CD4-positive, CD25-positive, alpha-beta regulatory T cell (primary cell): ENCODE measurements around the gene SLC8B1. TPM values are rescaled to one million over a fixed set of nuclear protein-coding genes. Genes with fewer than 3 reads are reported as not detected.

Experiments used
- ATAC-seq, 2 donors: fragments of 150-1000 bp; cut with Tn5 transposase; one replicate each; pipeline ENCODE4 v1.10.0; 2021; ENCODE audit warnings: low read depth in 2 of 2, moderate number of reproducible peaks in 2 of 2, moderate library complexity in 1 of 2
- DNase-seq, 3 donors: peaks; one replicate each; pipeline versions ENCODE4 v3.0.0 to v3.0.0-alpha.2; 2012 to 2022; ENCODE audit warnings: mixed read lengths in 1 of 3
- H3K27ac ChIP-seq: one replicate; pipeline ENCODE4 v1.7.0; 2013; ENCODE audit warnings: mild to moderate bottlenecking, low read length; ENCODE audit not compliant: insufficient read depth, poor library complexity, severe bottlenecking
- H3K27me3 ChIP-seq: one replicate; pipeline ENCODE4 v1.7.0; 2013; ENCODE audit warnings: low read length; ENCODE audit not compliant: control insufficient read depth, insufficient read depth
- H3K36me3 ChIP-seq: one replicate; pipeline ENCODE4 v1.7.0; 2013; ENCODE audit warnings: mild to moderate bottlenecking, low read length, moderate library complexity; ENCODE audit not compliant: control insufficient read depth, insufficient read depth
- H3K4me1 ChIP-seq: 2 replicates; pipeline ENCODE4 v1.7.0; 2013; ENCODE audit warnings: mild to moderate bottlenecking, low read length; ENCODE audit not compliant: insufficient read depth, control insufficient read depth, poor library complexity, severe bottlenecking
- H3K4me3 ChIP-seq: one replicate; pipeline ENCODE4 v1.7.0; 2013; ENCODE audit warnings: low read depth, mild to moderate bottlenecking, low read length, moderate library complexity
- H3K9me3 ChIP-seq, 2 experiments: 1 replicate in 1 of 2; 2 replicates in 1 of 2; pipeline ENCODE4 v1.7.0; 2013; ENCODE audit warnings: low read length in 2 of 2, mild to moderate bottlenecking in 1 of 2, moderate library complexity in 1 of 2; ENCODE audit not compliant: control insufficient read depth in 2 of 2
- H3K27ac Mint-ChIP-seq, 3 donors: one replicate each; pipeline ENCODE4 v1.8.0; 2020 to 2022; ENCODE audit warnings: mild to moderate bottlenecking in 3 of 3, mixed read lengths in 3 of 3, moderate library complexity in 2 of 3
- H3K27me3 Mint-ChIP-seq: one replicate; pipeline ENCODE4 v1.8.0; 2022; ENCODE audit warnings: mild to moderate bottlenecking, mixed read lengths
- H3K36me3 Mint-ChIP-seq: one replicate; pipeline ENCODE4 v1.8.0; 2020; ENCODE audit warnings: mixed read lengths
- H3K4me1 Mint-ChIP-seq, 4 donors: one replicate each; pipeline ENCODE4 v1.8.0; 2020 to 2022; ENCODE audit warnings: mixed read lengths in 4 of 4, mild to moderate bottlenecking in 1 of 4
- H3K4me3 Mint-ChIP-seq, 4 donors: one replicate each; pipeline ENCODE4 v1.8.0; 2020 to 2022; ENCODE audit warnings: mild to moderate bottlenecking in 4 of 4, mixed read lengths in 4 of 4, moderate library complexity in 3 of 4
- H3K9me3 Mint-ChIP-seq, 7 donors: one replicate each; pipeline ENCODE4 v1.8.0; 2020 to 2022; ENCODE audit warnings: mixed read lengths in 7 of 7, mild to moderate bottlenecking in 3 of 7, moderate library complexity in 2 of 7
- polyA plus RNA-seq, 4 donors: library from polyadenylated mRNA; unstranded; fragments of 300-500 nt; fragmentation: Illumina TruSeq; gene quantifications; one replicate each; pipeline ENCODE4 v1.2.3, GENCODE V29; 2021
- total RNA-seq: library from RNA; stranded (reverse); gene quantifications from one replicate; pipeline ENCODE4 v1.2.3, GENCODE V29; 2022

SLC8B1 gene
- total and polyA plus RNA-seq, 5 donors from 2014 or later: 47.4 to 95.0 (median 77.8) TPM

- H3K4me3 Mint-ChIP-seq: peak overlapping the region in 2 of 4 donors; percentile 25 to 38
- H3K27ac ChIP-seq: no peak overlapping the region
- H3K4me1 ChIP-seq: peaks cover 21% of the 10 kb centered on the region
Observed at GRCh38 chr12:113263431-113263963, 71.4 kb downstream of the SLC8B1 start.

GRCh38 chr12:113262710-113263109 lies 72.2 kb downstream of the SLC8B1 start:
- peaks cover 15 to 57% (median 21%) of the 10 kb centered on the region in 4 donors for H3K4me1 Mint-ChIP-seq

More at GRCh38 chr12:113263431-113263963, 71.4 kb downstream of the SLC8B1 start:
- H3K9me3 Mint-ChIP-seq: no peaks in the 10 kb centered on the region
- Histone ChIP-seq H3K27me3 (no peaks in the 10 kb centered on the region), H3K9me3 (no peaks in the 10 kb centered on the region), H3K36me3 (peaks cover 23% of the 10 kb centered on the region), H3K4me3 (no peak overlapping the region)
- peaks cover 37% of the 10 kb centered on the region for H3K36me3 Mint-ChIP-seq
- H3K4me1 Mint-ChIP-seq: peaks cover 15 to 53% (median 21%) of the 10 kb centered on the region in 4 donors
- H3K27ac Mint-ChIP-seq: peak overlapping the region; percentile 51 to 88 (median 60)
- DNase-seq (no peak), ATAC-seq (no peak)
- H3K27me3 Mint-ChIP-seq: no peaks in the 10 kb centered on the region

GRCh38 chr12:113261847-113262470 lies 73.0 kb downstream of the SLC8B1 start:
- H3K36me3 Mint-ChIP-seq: peaks cover 31% of the 10 kb centered on the region

More at GRCh38 chr12:113262710-113263109, 72.2 kb downstream of the SLC8B1 start:
- peak overlapping the region; percentile 52 for H3K4me3 ChIP-seq
- no peaks in the 10 kb centered on the region for H3K27me3 Mint-ChIP-seq
- peaks cover 34% of the 10 kb centered on the region for H3K36me3 Mint-ChIP-seq
- H3K27me3 ChIP-seq: no peaks in the 10 kb centered on the region
- H3K27ac Mint-ChIP-seq: peak overlapping the region; percentile 69 to 93 (median 83)
- no peaks in the 10 kb centered on the region for H3K9me3 ChIP-seq
- peaks cover 21% of the 10 kb centered on the region for H3K4me1 ChIP-seq
- ATAC-seq: no peak
- H3K9me3 Mint-ChIP-seq: no peaks in the 10 kb centered on the region
- H3K27ac ChIP-seq: peak overlapping the region; percentile 43
- DNase-seq: no peak
- H3K4me3 Mint-ChIP-seq: peak overlapping the region in 3 of 4 donors; percentile 28 to 58 (median 35)
- H3K36me3 ChIP-seq: peaks cover 15% of the 10 kb centered on the region

DNA sequence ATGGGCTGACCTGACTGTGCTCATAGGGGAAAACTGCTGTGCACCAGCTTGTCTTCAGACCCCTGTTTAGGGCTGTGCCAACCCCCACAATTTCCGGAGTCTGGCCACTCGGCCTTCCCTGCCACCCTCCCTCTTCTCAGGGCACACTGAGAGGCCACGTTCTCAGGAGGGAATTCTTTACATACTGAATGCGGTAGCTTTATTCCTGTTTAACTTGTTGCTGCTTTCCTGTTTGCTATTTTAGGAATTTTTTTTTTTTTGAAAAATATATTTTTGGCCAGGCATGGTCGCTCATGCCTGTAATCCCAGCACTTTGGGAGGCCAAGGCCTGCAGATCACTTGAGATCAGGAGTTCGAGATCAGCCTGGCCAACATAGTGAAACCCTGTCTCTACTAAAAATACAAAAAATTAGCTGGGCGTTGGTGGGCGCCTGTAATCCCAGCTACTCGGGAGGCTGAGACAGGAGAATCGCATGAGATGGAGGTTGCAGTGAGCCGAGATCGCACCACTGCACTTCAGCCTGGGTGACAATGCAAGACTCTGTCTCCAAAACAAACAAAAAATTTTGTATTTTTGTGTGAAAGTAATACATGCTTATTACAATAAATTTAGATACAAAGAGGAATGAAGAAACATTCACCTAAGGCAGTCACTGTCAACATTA lies 74.1 kb downstream of the SLC8B1 start:
- peaks cover 21% of the 10 kb centered on the region for H3K4me1 ChIP-seq
- no peak overlapping the region for H3K27ac ChIP-seq
- H3K9me3 ChIP-seq: no peaks in the 10 kb centered on the region
- no peak for DNase-seq
- no peak for ATAC-seq
- peaks cover 15 to 50% (median 19%) of the 10 kb centered on the region in 4 donors for H3K4me1 Mint-ChIP-seq
- H3K27me3 Mint-ChIP-seq: no peaks in the 10 kb centered on the region
- peak overlapping the region in 1 of 4 donors; percentile 26 for H3K4me3 Mint-ChIP-seq
- no peaks in the 10 kb centered on the region for H3K27me3 ChIP-seq
- H3K4me3 ChIP-seq: no peak overlapping the region
- peaks cover 24% of the 10 kb centered on the region for H3K36me3 Mint-ChIP-seq
- peak overlapping the region in 1 of 3 donors; percentile 86 for H3K27ac Mint-ChIP-seq
- H3K9me3 Mint-ChIP-seq: no peaks in the 10 kb centered on the region
- peaks cover 3% of the 10 kb centered on the region for H3K36me3 ChIP-seq

More at GRCh38 chr12:113261847-113262470, 73.0 kb downstream of the SLC8B1 start:
- Mint-ChIP-seq H3K4me3 (peak overlapping the region; percentile 14 to 59 (median 44)), H3K27me3 (no peaks in the 10 kb centered on the region), H3K27ac (peak overlapping the region; percentile 69 to 93 (median 83)), H3K9me3 (no peaks in the 10 kb centered on the region), H3K4me1 (peaks cover 15 to 56% (median 20%) of the 10 kb centered on the region in 4 donors)
- Histone ChIP-seq H3K4me3 (peak overlapping the region; percentile 52), H3K36me3 (peaks cover 10% of the 10 kb centered on the region), H3K27ac (peak overlapping the region; percentile 43), H3K27me3 (no peaks in the 10 kb centered on the region), H3K4me1 (peaks cover 21% of the 10 kb centered on the region), H3K9me3 (no peaks in the 10 kb centered on the region)
- ATAC-seq: peak; percentile 71 to 83
- DNase-seq: peak in 2 of 3 donors; percentile 18 to 88

GRCh38 chr12:113260127-113260526 lies 74.8 kb downstream of the SLC8B1 start:
- ATAC-seq: no peak
- H3K36me3 Mint-ChIP-seq: peaks cover 23% of the 10 kb centered on the region
- H3K4me1 ChIP-seq: peaks cover 21% of the 10 kb centered on the region

GRCh38 chr12:113257564-113257963 lies 77.3 kb downstream of the SLC8B1 start:
- H3K27ac ChIP-seq: no peak overlapping the region
- no peak overlapping the region for H3K4me3 ChIP-seq
- H3K4me1 ChIP-seq: peaks cover 10% of the 10 kb centered on the region
- H3K36me3 ChIP-seq: peaks cover 14% of the 10 kb centered on the region
- ATAC-seq: no peak
- Mint-ChIP-seq H3K9me3 (peaks cover 0 to 7% (median 0%) of the 10 kb centered on the region in 7 donors), H3K4me1 (peaks cover 15 to 34% (median 17%) of the 10 kb centered on the region in 4 donors), H3K27me3 (no peaks in the 10 kb centered on the region), H3K36me3 (peaks cover 27% of the 10 kb centered on the region), H3K4me3 (no peak overlapping the region), H3K27ac (no peak overlapping the region)
- no peak for DNase-seq
- no peaks in the 10 kb centered on the region for H3K27me3 ChIP-seq
- peaks cover 0 to 9% of the 10 kb centered on the region in 2 experiments for H3K9me3 ChIP-seq

More at GRCh38 chr12:113260127-113260526, 74.8 kb downstream of the SLC8B1 start:
- no peaks in the 10 kb centered on the region for H3K27me3 ChIP-seq
- Mint-ChIP-seq H3K27me3 (no peaks in the 10 kb centered on the region), H3K27ac (peak overlapping the region; percentile 86 to 97 (median 89)), H3K4me1 (peaks cover 15 to 49% (median 18%) of the 10 kb centered on the region in 4 donors), H3K9me3 (no peaks in the 10 kb centered on the region), H3K4me3 (peak overlapping the region in 1 of 4 donors; percentile 50)
- H3K9me3 ChIP-seq: no peaks in the 10 kb centered on the region
- no peak for DNase-seq
- H3K36me3 ChIP-seq: peaks cover 3% of the 10 kb centered on the region
- no peak overlapping the region for H3K4me3 ChIP-seq
- H3K27ac ChIP-seq: no peak overlapping the region

- H3K27me3 Mint-ChIP-seq: no peaks in the 10 kb centered on the region
- peaks cover 22% of the 10 kb centered on the region for H3K36me3 ChIP-seq
- no peak overlapping the region for H3K27ac Mint-ChIP-seq
- H3K4me1 ChIP-seq: no peaks in the 10 kb centered on the region
- H3K36me3 Mint-ChIP-seq: peaks cover 35% of the 10 kb centered on the region
- H3K9me3 Mint-ChIP-seq: peaks cover 0 to 7% (median 0%) of the 10 kb centered on the region in 7 donors
- H3K9me3 ChIP-seq: peaks cover 0 to 9% of the 10 kb centered on the region in 2 experiments
- DNase-seq: no peak
- no peak overlapping the region for H3K4me3 ChIP-seq
- no peaks in the 10 kb centered on the region for H3K27me3 ChIP-seq
- no peak overlapping the region for H3K4me3 Mint-ChIP-seq
- peaks cover 0 to 13% (median 4%) of the 10 kb centered on the region in 4 donors for H3K4me1 Mint-ChIP-seq
- no peak for ATAC-seq
- H3K27ac ChIP-seq: no peak overlapping the region
Observed at GRCh38 chr12:113254298-113254697, 80.6 kb downstream of the SLC8B1 start.
